ENCODE data around the gene NPTX1.

Gene NPTX1

GRCh38 chr17:80503921-80504320, 27.5 kb upstream of the NPTX1 start:
- no peak for DNase-seq (ENCODE audit: low spot score)
- TF ChIP-seq, protein P1, sequence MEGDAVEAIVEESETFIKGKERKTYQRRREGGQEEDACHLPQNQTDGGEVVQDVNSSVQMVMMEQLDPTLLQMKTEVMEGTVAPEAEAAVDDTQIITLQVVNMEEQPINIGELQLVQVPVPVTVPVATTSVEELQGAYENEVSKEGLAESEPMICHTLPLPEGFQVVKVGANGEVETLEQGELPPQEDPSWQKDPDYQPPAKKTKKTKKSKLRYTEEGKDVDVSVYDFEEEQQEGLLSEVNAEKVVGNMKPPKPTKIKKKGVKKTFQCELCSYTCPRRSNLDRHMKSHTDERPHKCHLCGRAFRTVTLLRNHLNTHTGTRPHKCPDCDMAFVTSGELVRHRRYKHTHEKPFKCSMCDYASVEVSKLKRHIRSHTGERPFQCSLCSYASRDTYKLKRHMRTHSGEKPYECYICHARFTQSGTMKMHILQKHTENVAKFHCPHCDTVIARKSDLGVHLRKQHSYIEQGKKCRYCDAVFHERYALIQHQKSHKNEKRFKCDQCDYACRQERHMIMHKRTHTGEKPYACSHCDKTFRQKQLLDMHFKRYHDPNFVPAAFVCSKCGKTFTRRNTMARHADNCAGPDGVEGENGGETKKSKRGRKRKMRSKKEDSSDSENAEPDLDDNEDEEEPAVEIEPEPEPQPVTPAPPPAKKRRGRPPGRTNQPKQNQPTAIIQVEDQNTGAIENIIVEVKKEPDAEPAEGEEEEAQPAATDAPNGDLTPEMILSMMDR (IDR thresholded peaks at IDR 0.05; ENCODE audit: borderline replicate concordance, control extremely low read depth, extremely low read depth, insufficient read depth, missing control alignments) = no peak
- in situ Hi-C loops (cut with MboI; ENCODE audit: low sequenced_read_pairs, unreplicated experiment) = no loop called here

DNA sequence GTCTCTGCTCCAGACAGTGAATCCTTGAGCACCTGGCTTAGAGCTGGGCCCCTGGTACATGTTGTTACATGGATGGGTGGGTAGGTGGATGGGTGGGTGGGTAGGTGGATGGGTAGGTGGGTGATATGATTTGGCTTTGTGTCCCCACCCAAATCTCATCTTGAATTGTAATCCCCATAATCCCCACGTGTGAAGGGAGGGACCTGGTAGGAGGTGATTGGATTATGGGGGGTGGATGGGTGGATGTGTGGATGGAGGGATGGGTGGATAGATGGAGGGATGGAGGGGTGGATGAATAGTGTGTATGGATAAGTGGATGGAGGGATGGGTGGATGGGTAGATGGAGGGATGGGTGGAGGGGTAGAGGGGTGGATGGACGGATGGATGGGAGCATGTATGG, 26.6 kb upstream of the NPTX1 start:
- in situ Hi-C loops (cut with MboI; ENCODE audit: low sequenced_read_pairs, unreplicated experiment) = no loop called here
- no peak for DNase-seq (ENCODE audit: low spot score)
- TF ChIP-seq, protein P1 (IDR thresholded peaks at IDR 0.05; ENCODE audit: borderline replicate concordance, control extremely low read depth, extremely low read depth, insufficient read depth, missing control alignments) = no peak

GRCh38 chr17:80502578-80502877, 26.1 kb upstream of the NPTX1 start:
- no peak for DNase-seq (ENCODE audit: low spot score)
- TF ChIP-seq, protein P1 (IDR thresholded peaks at IDR 0.05; ENCODE audit: borderline replicate concordance, control extremely low read depth, extremely low read depth, insufficient read depth, missing control alignments) = no peak
- in situ Hi-C loops (cut with MboI; ENCODE audit: low sequenced_read_pairs, unreplicated experiment) = no loop called here

GRCh38 chr17:80501741-80502577, 25.6 kb upstream of the NPTX1 start:
- DNase-seq (ENCODE audit: low spot score) = no peak
- TF ChIP-seq, protein P1 (IDR thresholded peaks at IDR 0.05; ENCODE audit: borderline replicate concordance, control extremely low read depth, extremely low read depth, insufficient read depth, missing control alignments) = no peak
- in situ Hi-C loops (cut with MboI; ENCODE audit: low sequenced_read_pairs, unreplicated experiment) = no loop called here

DNA sequence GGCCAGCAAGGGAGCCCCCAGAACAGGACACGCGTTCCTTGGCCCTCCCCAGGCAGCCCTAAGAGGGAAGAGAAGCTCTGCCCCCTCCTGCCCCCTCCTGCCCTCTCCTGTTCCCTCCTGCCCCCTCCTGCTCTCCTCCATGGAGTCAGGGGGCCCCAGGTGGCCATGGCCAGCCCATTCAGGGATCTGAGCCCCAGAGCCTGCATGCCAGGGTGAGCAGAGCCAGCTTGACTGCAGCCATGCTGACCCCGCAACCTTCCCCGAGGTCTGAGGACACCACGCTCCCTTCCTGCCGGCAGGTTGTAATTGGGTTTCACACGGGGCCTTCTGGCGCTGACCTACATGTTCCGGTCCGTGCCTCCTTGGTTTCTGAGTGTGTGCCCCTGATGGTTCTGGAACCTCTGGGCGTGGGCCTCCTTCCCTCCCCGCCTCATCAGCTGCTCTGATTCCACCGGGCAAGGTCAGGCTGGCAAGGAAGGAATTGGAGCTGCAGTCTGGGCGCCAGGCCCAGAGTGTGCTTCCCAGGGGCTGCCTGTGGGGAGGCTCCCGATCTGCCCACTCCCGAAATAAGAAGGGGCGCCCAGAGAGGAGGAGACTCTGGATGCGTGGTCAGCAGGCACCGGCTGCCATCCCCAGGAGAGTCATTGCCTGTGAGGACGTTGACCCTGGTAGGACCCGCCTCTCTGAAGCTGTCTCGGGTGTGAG, 23.7 kb upstream of the NPTX1 start:
- TF ChIP-seq, protein P1 (IDR thresholded peaks at IDR 0.05; ENCODE audit: borderline replicate concordance, control extremely low read depth, extremely low read depth, insufficient read depth, missing control alignments) = no peak
- DNase-seq (ENCODE audit: low spot score) = no peak
- in situ Hi-C loops (cut with MboI; ENCODE audit: low sequenced_read_pairs, unreplicated experiment) = no loop called here

DNA sequence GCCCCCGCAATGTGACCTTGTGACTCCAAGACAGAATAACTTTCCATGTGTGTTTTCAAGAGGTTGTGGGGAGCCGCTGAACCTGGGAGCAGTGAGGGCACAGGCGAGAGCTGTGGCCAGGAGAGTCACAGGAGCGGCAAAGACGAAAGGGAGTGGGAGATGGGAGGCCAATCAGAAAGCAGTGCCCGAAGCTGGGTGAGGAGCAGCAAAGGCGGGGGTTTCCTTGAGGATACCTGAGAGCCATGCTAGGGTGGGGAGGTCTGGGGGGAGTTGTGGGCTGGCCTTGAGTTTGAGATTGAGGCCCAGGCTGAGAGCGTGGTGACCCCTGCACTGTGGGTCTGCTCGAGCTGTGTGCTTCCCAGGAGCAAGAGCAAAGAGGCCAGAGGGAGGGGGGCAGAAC, 23.2 kb upstream of the NPTX1 start:
- TF ChIP-seq, protein P1 (IDR thresholded peaks at IDR 0.05; ENCODE audit: borderline replicate concordance, control extremely low read depth, extremely low read depth, insufficient read depth, missing control alignments) = no peak
- in situ Hi-C loops (cut with MboI; ENCODE audit: low sequenced_read_pairs, unreplicated experiment) = no loop called here
- no peak for DNase-seq (ENCODE audit: low spot score)
